Measurements from ENCODE around the gene UAP1L1. TPM values are rescaled to one million over a fixed set of nuclear protein-coding genes. Genes with fewer than 3 reads are reported as not detected.

UAP1L1 gene
- total RNA-seq, 4 donors from 2014 or later, result 8.1 to 20.7 (median 12.3) TPM

DNA sequence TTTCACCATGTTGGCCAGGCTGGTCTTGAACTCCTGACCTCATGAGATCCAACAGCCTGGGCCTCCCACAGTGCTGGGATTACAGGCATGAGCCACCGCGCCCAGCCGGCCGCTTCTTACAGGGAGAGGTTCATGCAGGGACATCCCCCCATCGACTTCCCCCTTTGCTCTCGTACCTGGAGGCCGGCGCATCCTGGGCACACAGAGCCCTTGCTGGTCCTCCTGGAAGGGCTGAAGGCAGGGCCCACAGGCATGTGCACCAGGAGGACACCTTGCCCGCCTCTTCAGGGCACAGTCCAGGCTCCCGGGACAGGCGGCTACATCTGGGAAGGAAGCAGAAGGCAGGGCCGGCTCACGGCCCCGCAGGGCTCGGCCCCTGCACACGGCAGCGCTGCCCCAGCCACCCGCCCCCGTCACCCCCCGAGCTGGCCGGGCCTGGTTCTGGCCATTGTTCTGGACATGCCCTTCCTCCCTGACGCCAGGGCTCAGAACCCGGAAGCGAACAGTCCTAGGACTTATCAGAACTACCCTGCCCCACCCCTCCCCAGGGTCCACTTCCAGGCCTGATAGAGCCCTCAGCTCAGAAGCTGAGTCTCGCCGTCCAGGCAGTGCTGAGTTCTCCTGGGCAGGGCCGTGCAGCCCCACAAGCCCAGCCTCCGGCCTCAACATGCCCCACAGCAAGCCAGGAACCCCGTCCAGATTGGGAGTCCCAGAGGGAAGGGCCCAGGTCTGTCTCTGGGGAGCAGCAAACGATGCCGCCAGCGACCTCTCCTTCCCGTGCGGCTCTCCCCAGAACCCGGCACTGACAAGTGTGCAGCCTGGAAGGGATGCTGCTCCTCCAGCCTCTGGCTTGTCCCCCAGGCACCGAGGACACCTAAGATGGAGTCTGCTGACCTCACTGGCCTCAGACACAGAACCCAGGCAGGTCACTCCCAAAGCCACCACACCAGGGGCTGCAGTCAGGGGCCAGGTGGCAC lies 34.3 kb upstream of the UAP1L1 start:
- 68 to 69% methylated on average over 25 to 27 of the region's 36 CpGs for WGBS, 2 donors
- no peak for DNase-seq (ENCODE audit: low spot score in 2 of 2)
- peaks cover 0 to 1% of the 10 kb centered on the region in 2 donors for H3K27me3 ChIP-seq
- peaks cover 0 to 40% (median 24%) of the 10 kb centered on the region in 4 donors for H3K4me1 ChIP-seq
- peak overlapping the region in 2 of 4 donors; percentile 9 to 76 for H3K4me3 ChIP-seq
- no peaks in the 10 kb centered on the region for H3K9me3 ChIP-seq
- peak overlapping the region in 1 of 4 donors; percentile 67 for H3K27ac ChIP-seq
- no peak for TF ChIP-seq POLR2A (IDR thresholded peaks at IDR 0.05)
- TF ChIP-seq EP300 (IDR thresholded peaks at IDR 0.05), result no peak
- no peak for TF ChIP-seq CTCF (IDR thresholded peaks at IDR 0.05)
- peaks cover 0 to 41% (median 0%) of the 10 kb centered on the region in 3 donors for H3K36me3 ChIP-seq

DNA sequence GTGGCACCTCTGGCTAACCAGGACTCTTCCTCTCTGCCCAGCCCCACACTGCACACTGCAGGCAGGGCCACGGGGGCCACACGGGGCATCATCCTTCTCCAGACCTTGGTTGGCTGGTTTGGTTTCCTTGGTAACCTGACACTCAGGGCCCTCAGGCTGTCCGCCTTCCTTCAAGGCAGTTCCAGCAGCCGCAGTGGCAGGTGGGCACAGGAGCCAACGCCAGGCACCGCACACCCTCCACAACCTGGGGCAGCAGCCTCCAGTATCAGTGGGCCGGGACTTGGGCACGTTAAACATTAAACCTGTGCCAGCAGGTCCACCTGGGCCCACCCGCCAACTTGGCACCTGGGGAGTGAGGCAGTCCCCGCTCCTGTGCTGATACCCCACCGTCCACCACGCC lies 33.3 kb upstream of the UAP1L1 start:
- no peak for DNase-seq (ENCODE audit: low spot score in 2 of 2)
- Histone ChIP-seq H3K27ac (peak overlapping the region in 1 of 4 donors; percentile 67), H3K36me3 (peaks cover 0 to 31% (median 0%) of the 10 kb centered on the region in 3 donors), H3K9me3 (no peaks in the 10 kb centered on the region), H3K4me1 (peaks cover 0 to 46% (median 24%) of the 10 kb centered on the region in 4 donors), H3K4me3 (peak overlapping the region in 1 of 4 donors; percentile 76), H3K27me3 (peaks cover 0 to 11% of the 10 kb centered on the region in 2 donors)
- TF ChIP-seq POLR2A (IDR thresholded peaks at IDR 0.05) (no peak), CTCF (IDR thresholded peaks at IDR 0.05) (no peak), EP300 (IDR thresholded peaks at IDR 0.05) (no peak)
- WGBS, 2 donors, result 38 to 72% methylated on average over 4 to 12 of the region's 12 CpGs

- Histone ChIP-seq H3K27ac (peak overlapping the region in 2 of 4 donors; percentile 45 to 75), H3K4me3 (peak overlapping the region; percentile 25 to 76 (median 54)), H3K4me1 (peaks cover 0 to 52% (median 25%) of the 10 kb centered on the region in 4 donors), H3K36me3 (peaks cover 0 to 25% (median 0%) of the 10 kb centered on the region in 3 donors), H3K27me3 (peaks cover 0 to 17% of the 10 kb centered on the region in 2 donors), H3K9me3 (no peaks in the 10 kb centered on the region)
- TF ChIP-seq CTCF (IDR thresholded peaks at IDR 0.05), result no peak
- no peak for TF ChIP-seq EP300 (IDR thresholded peaks at IDR 0.05)
- TF ChIP-seq POLR2A (IDR thresholded peaks at IDR 0.05), result no peak
- 24 to 31% methylated on average over 6 to 18 of the region's 18 CpGs for WGBS, 2 donors
- DNase-seq (ENCODE audit: low spot score in 2 of 2), result no peak
These were observed 32.7 kb upstream of the UAP1L1 start for GRCh38 chr9:137044502-137045177.

DNA sequence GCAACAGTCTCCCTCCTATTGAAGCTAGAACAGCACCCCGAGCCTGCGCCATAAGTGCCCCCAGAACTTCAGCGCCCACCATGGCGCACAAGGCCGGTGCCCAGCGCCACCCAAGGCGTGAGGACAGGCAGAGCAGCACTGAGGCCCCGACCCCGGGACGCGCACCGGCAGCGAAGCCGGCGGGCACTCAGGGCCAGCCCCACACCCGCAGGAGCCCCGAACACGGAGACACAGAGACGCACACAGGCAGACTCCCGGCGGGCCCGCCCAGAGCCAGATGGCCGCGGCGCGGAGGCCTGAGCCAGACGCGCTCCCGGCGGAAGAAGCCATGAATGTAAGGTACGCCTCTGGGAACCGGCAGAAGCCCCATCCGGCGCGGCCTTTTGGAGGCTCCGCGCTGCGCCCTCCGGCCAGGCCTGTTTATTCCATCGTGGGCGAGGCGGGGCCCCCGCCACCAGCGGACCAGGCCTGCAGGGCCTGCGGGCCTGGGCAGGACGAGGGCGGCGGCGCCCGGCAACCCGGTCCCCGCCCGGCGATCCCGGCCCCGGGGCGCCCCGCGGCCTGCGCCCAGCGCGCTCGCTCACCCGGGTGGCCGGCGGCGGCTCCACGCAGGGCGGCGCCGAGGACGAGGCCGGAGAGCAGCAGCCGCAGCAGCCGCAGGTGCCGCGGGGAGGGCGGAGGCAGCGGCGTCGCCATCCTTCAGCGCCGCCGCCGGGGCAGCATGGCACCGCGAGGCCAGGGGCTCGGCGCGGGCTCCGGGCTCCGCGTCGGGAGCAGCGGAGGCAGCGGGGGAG lies 31.8 kb upstream of the UAP1L1 start:
- peaks cover 0 to 19% of the 10 kb centered on the region in 2 donors for H3K27me3 ChIP-seq
- H3K4me1 ChIP-seq, result peaks cover 0 to 54% (median 25%) of the 10 kb centered on the region in 4 donors
- no peak for TF ChIP-seq POLR2A (IDR thresholded peaks at IDR 0.05)
- TF ChIP-seq EP300 (IDR thresholded peaks at IDR 0.05), result no peak
- no peak for TF ChIP-seq CTCF (IDR thresholded peaks at IDR 0.05)
- H3K27ac ChIP-seq, result peak overlapping the region in 3 of 4 donors; percentile 20 to 75 (median 51)
- WGBS, 2 donors, result 1 to 2% methylated on average over 17 to 29 of the region's 96 CpGs
- no peaks in the 10 kb centered on the region for H3K9me3 ChIP-seq
- peaks cover 0 to 16% (median 0%) of the 10 kb centered on the region in 3 donors for H3K36me3 ChIP-seq
- no peak for DNase-seq (ENCODE audit: low spot score in 2 of 2)
- peak overlapping the region; percentile 25 to 76 (median 60) for H3K4me3 ChIP-seq

Data from tibial nerve (tissue), 4 donors.